Duodenal mucosa (tissue), 2 donors: ENCODE measurements around the gene SNRPA.
"Not testable (repeated sequence)": the region's sequence is repeated elsewhere in the genome, so short reads cannot be mapped to it uniquely, and the experiment has no call there.

ENCODE experiments used
- H3K27ac ChIP-seq: one replicate; pipeline ENCODE4 v1.7.0; 2013; ENCODE audit warnings: low read depth, low read length
- H3K27me3 ChIP-seq, 2 donors: one replicate each; pipeline ENCODE4 v1.7.0; 2013; ENCODE audit warnings: low read length in 2 of 2, control low read depth in 1 of 2; ENCODE audit not compliant: insufficient read depth in 2 of 2, control insufficient read depth in 1 of 2
- H3K36me3 ChIP-seq, 2 donors: one replicate each; pipeline ENCODE4 v1.7.0; 2013; ENCODE audit warnings: low read length in 2 of 2, control low read depth in 1 of 2; ENCODE audit not compliant: insufficient read depth in 2 of 2, control insufficient read depth in 1 of 2
- H3K4me1 ChIP-seq, 2 donors: one replicate each; pipeline ENCODE4 v1.7.0; 2013; ENCODE audit warnings: low read length in 2 of 2, control low read depth in 1 of 2; ENCODE audit not compliant: insufficient read depth in 2 of 2, control insufficient read depth in 1 of 2
- H3K4me3 ChIP-seq, 2 donors: one replicate each; pipeline ENCODE4 v1.7.0; 2013; ENCODE audit warnings: low read length in 2 of 2, low read depth in 1 of 2
- H3K9ac ChIP-seq, 2 donors: one replicate each; pipeline ENCODE4 v1.7.0; 2013; ENCODE audit warnings: low read length in 2 of 2, low read depth in 1 of 2
- H3K9me3 ChIP-seq, 2 donors: one replicate each; pipeline ENCODE4 v1.7.0; 2013; ENCODE audit warnings: low read length in 2 of 2, control low read depth in 1 of 2; ENCODE audit not compliant: control insufficient read depth in 1 of 2

SNRPA gene

GRCh38 chr19:40721140-40721486, 29.9 kb upstream of the SNRPA start:
- no peaks in the 10 kb centered on the region for H3K27me3 ChIP-seq
- H3K9me3 ChIP-seq = no peaks in the 10 kb centered on the region
- peak overlapping the region; percentile 24 to 90 for H3K4me3 ChIP-seq
- H3K36me3 ChIP-seq = peaks cover 10 to 22% of the 10 kb centered on the region in 2 donors
- peaks cover 36 to 41% of the 10 kb centered on the region in 2 donors for H3K4me1 ChIP-seq
- H3K9ac ChIP-seq = peak overlapping the region in 1 of 2 donors; percentile 99
- peak overlapping the region; percentile 34 for H3K27ac ChIP-seq

GRCh38 chr19:40721936-40722661, 28.9 kb upstream of the SNRPA start:
- Histone ChIP-seq H3K36me3 (peaks cover 14 to 30% of the 10 kb centered on the region in 2 donors), H3K27ac (no peak overlapping the region), H3K9ac (no peak overlapping the region), H3K4me1 (peaks cover 33 to 38% of the 10 kb centered on the region in 2 donors), H3K27me3 (no peaks in the 10 kb centered on the region), H3K9me3 (no peaks in the 10 kb centered on the region), H3K4me3 (peak overlapping the region in 1 of 2 donors; percentile 7)

- peaks cover 20 to 25% of the 10 kb centered on the region in 2 donors for H3K4me1 ChIP-seq
These were observed 27.2 kb upstream of the SNRPA start for GRCh38 chr19:40723661-40724254.

GRCh38 chr19:40724315-40724714, 26.7 kb upstream of the SNRPA start:
- Histone ChIP-seq H3K4me3 (no peak overlapping the region), H3K4me1 (peaks cover 20 to 22% of the 10 kb centered on the region in 2 donors), H3K27ac (no peak overlapping the region), H3K9ac (no peak overlapping the region), H3K9me3 (no peaks in the 10 kb centered on the region), H3K27me3 (no peaks in the 10 kb centered on the region), H3K36me3 (peaks cover 14 to 48% of the 10 kb centered on the region in 2 donors)

More at GRCh38 chr19:40723661-40724254, 27.2 kb upstream of the SNRPA start:
- no peaks in the 10 kb centered on the region for H3K27me3 ChIP-seq
- H3K36me3 ChIP-seq = peaks cover 14 to 45% of the 10 kb centered on the region in 2 donors
- no peak overlapping the region for H3K9ac ChIP-seq
- no peak overlapping the region for H3K4me3 ChIP-seq
- H3K9me3 ChIP-seq = no peaks in the 10 kb centered on the region
- no peak overlapping the region for H3K27ac ChIP-seq

GRCh38 chr19:40724855-40725254, 26.1 kb upstream of the SNRPA start:
- peaks cover 14 to 48% of the 10 kb centered on the region in 2 donors for H3K36me3 ChIP-seq
- H3K27ac ChIP-seq = no peak overlapping the region

GRCh38 chr19:40726279-40726678, 24.7 kb upstream of the SNRPA start:
- Histone ChIP-seq H3K27ac (no peak overlapping the region), H3K9ac (no peak overlapping the region), H3K9me3 (no peaks in the 10 kb centered on the region), H3K27me3 (no peaks in the 10 kb centered on the region), H3K36me3 (peaks cover 20 to 62% of the 10 kb centered on the region in 2 donors), H3K4me1 (peaks cover 5 to 8% of the 10 kb centered on the region in 2 donors), H3K4me3 (no peak overlapping the region)

More at GRCh38 chr19:40724855-40725254, 26.1 kb upstream of the SNRPA start:
- Histone ChIP-seq H3K9me3 (no peaks in the 10 kb centered on the region), H3K9ac (no peak overlapping the region), H3K4me3 (no peak overlapping the region), H3K27me3 (no peaks in the 10 kb centered on the region), H3K4me1 (peaks cover 14 to 17% of the 10 kb centered on the region in 2 donors)

- H3K9me3 ChIP-seq, H3K9ac ChIP-seq, H3K27ac ChIP-seq, H3K4me3 ChIP-seq, H3K4me1 ChIP-seq, H3K27me3 ChIP-seq: not testable (repeated sequence)
- peaks cover 34 to 78% of the 10 kb centered on the region in 2 donors for H3K36me3 ChIP-seq
These were observed 20.9 kb upstream of the SNRPA start for GRCh38 chr19:40730065-40730464.

- H3K36me3 ChIP-seq = peaks cover 32 to 79% of the 10 kb centered on the region in 2 donors
These were observed 18.7 kb upstream of the SNRPA start for GRCh38 chr19:40732304-40732703.

GRCh38 chr19:40733149-40733548, 17.9 kb upstream of the SNRPA start:
- Histone ChIP-seq H3K27me3 (no peaks in the 10 kb centered on the region), H3K27ac (no peak overlapping the region), H3K4me3 (no peak overlapping the region), H3K9ac (no peak overlapping the region), H3K4me1 (peaks cover 11 to 14% of the 10 kb centered on the region in 2 donors), H3K36me3 (peaks cover 35 to 75% of the 10 kb centered on the region in 2 donors), H3K9me3 (no peaks in the 10 kb centered on the region)

More at GRCh38 chr19:40732304-40732703, 18.7 kb upstream of the SNRPA start:
- not testable (repeated sequence) for H3K27me3 ChIP-seq, H3K4me3 ChIP-seq, H3K9ac ChIP-seq, H3K27ac ChIP-seq, H3K9me3 ChIP-seq
- H3K4me1 ChIP-seq = peaks cover 11 to 14% of the 10 kb centered on the region in 2 donors

GRCh38 chr19:40735013-40735771, 15.8 kb upstream of the SNRPA start:
- peaks cover 11 to 19% of the 10 kb centered on the region in 2 donors for H3K4me1 ChIP-seq
- H3K27me3 ChIP-seq = no peaks in the 10 kb centered on the region
- H3K9ac ChIP-seq = no peak overlapping the region
- peaks cover 46 to 80% of the 10 kb centered on the region in 2 donors for H3K36me3 ChIP-seq
- no peaks in the 10 kb centered on the region for H3K9me3 ChIP-seq
- no peak overlapping the region for H3K4me3 ChIP-seq
- peak overlapping the region; percentile 6 for H3K27ac ChIP-seq
